Neural cell (in vitro differentiated cells): ENCODE results near the gene HPCA.

Experiments
- EP300 ChIP-seq: fragments of 450-650 bp; conservative IDR thresholded peaks from 2 replicates; pipeline ENCODE4 v1.6.1; 2014; ENCODE audit warnings: antibody characterized with exemption, mild to moderate bottlenecking, moderate library complexity; ENCODE audit not compliant: poor library complexity, severe bottlenecking
- EZH2 ChIP-seq: fragments of 200-600, 300-800 bp; shearing (Covaris generic), sonication (generic); IDR thresholded peaks from 2 replicates; pipeline ENCODE4 v1.6.1; 2014; ENCODE audit warnings: antibody characterized with exemption, low read length, borderline replicate concordance, mild to moderate bottlenecking; ENCODE audit not compliant: insufficient read depth, poor library complexity, severe bottlenecking
- MXI1 ChIP-seq: fragments of 450-650 bp; conservative IDR thresholded peaks from 2 replicates; pipeline ENCODE4 v1.6.1; 2014; ENCODE audit warnings: antibody characterized with exemption, mild to moderate bottlenecking; ENCODE audit not compliant: poor library complexity, severe bottlenecking
- POLR2AphosphoS5 ChIP-seq: IDR thresholded peaks from 2 replicates; pipeline ENCODE4 v1.6.1; 2012
- RAD21 ChIP-seq: fragments of 450-650 bp; conservative IDR thresholded peaks from 2 replicates; pipeline ENCODE4 v1.6.1; 2014; ENCODE audit warnings: antibody characterized with exemption, mild to moderate bottlenecking, moderate library complexity
- SMC3 ChIP-seq: fragments of 450-650 bp; conservative IDR thresholded peaks from 2 replicates; pipeline ENCODE4 v1.6.1; 2014; ENCODE audit warnings: antibody characterized with exemption, mild to moderate bottlenecking, moderate library complexity; ENCODE audit not compliant: poor library complexity
- TAF1 ChIP-seq: IDR thresholded peaks from 2 replicates; pipeline ENCODE4 v1.6.1; 2012; ENCODE audit warnings: low read depth
- TF ChIP-seq, protein P1 (sequence below): fragments of 450-650 bp; IDR thresholded peaks from 2 replicates; pipeline ENCODE4 v1.5.1; 2014; ENCODE audit warnings: antibody characterized with exemption, mild to moderate bottlenecking, moderate library complexity; ENCODE audit not compliant: poor library complexity, severe bottlenecking
- TF ChIP-seq, protein P2 (sequence below): IDR thresholded peaks from 2 replicates; pipeline ENCODE4 v1.6.1; 2012; ENCODE audit warnings: borderline replicate concordance

GRCh38 chr1:32918179-32918578, 31.9 kb downstream of the HPCA start:
- TF ChIP-seq, protein P1, sequence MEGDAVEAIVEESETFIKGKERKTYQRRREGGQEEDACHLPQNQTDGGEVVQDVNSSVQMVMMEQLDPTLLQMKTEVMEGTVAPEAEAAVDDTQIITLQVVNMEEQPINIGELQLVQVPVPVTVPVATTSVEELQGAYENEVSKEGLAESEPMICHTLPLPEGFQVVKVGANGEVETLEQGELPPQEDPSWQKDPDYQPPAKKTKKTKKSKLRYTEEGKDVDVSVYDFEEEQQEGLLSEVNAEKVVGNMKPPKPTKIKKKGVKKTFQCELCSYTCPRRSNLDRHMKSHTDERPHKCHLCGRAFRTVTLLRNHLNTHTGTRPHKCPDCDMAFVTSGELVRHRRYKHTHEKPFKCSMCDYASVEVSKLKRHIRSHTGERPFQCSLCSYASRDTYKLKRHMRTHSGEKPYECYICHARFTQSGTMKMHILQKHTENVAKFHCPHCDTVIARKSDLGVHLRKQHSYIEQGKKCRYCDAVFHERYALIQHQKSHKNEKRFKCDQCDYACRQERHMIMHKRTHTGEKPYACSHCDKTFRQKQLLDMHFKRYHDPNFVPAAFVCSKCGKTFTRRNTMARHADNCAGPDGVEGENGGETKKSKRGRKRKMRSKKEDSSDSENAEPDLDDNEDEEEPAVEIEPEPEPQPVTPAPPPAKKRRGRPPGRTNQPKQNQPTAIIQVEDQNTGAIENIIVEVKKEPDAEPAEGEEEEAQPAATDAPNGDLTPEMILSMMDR, result no peak
- TF ChIP-seq EZH2, result no peak
- TF ChIP-seq SMC3, result no peak
- no peak for TF ChIP-seq RAD21
- TF ChIP-seq MXI1, result no peak
- TF ChIP-seq, protein P2, sequence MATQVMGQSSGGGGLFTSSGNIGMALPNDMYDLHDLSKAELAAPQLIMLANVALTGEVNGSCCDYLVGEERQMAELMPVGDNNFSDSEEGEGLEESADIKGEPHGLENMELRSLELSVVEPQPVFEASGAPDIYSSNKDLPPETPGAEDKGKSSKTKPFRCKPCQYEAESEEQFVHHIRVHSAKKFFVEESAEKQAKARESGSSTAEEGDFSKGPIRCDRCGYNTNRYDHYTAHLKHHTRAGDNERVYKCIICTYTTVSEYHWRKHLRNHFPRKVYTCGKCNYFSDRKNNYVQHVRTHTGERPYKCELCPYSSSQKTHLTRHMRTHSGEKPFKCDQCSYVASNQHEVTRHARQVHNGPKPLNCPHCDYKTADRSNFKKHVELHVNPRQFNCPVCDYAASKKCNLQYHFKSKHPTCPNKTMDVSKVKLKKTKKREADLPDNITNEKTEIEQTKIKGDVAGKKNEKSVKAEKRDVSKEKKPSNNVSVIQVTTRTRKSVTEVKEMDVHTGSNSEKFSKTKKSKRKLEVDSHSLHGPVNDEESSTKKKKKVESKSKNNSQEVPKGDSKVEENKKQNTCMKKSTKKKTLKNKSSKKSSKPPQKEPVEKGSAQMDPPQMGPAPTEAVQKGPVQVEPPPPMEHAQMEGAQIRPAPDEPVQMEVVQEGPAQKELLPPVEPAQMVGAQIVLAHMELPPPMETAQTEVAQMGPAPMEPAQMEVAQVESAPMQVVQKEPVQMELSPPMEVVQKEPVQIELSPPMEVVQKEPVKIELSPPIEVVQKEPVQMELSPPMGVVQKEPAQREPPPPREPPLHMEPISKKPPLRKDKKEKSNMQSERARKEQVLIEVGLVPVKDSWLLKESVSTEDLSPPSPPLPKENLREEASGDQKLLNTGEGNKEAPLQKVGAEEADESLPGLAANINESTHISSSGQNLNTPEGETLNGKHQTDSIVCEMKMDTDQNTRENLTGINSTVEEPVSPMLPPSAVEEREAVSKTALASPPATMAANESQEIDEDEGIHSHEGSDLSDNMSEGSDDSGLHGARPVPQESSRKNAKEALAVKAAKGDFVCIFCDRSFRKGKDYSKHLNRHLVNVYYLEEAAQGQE, result no peak
- TF ChIP-seq EP300, result no peak
- no peak for TF ChIP-seq TAF1
- TF ChIP-seq POLR2AphosphoS5, result no peak
